ENCODE results near the gene PHF21A.

DNA sequence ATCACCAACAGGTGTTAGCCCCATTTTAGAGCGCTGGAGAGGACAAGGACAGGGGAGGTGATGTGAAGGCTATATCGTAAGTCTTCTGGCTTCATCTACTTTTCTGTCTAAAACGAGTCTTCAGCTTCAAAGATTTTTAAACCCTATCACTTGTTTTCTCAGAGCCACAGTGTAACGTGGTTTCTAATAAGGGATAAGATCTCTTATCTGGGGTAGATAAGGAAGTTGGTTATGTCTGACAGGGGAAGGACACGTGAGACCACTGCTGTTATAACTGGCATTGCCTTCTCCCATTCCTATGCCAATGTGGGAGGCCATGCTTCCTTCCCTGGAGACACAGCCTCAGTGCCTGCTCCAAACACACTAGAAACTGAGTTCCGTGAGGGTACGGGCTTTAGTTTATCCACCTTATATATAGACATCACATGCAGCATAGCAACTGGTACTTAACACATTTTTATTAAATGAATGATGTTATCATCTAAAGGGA, 159.5 kb downstream of the PHF21A start:
- no peak for TF ChIP-seq CTCF (IDR thresholded peaks at IDR 0.05; ENCODE audit: low read length)
- TF ChIP-seq EZH2 (IDR thresholded peaks at IDR 0.05; ENCODE audit: borderline replicate concordance, low read length) = no peak

Measured in OCI-LY1 (cell line).